ENCODE results near the gene SLC43A1.
A peak's percentile ranks its signal among the peaks of the same experiment; 100 is the strongest.

Gene SLC43A1

DNA sequence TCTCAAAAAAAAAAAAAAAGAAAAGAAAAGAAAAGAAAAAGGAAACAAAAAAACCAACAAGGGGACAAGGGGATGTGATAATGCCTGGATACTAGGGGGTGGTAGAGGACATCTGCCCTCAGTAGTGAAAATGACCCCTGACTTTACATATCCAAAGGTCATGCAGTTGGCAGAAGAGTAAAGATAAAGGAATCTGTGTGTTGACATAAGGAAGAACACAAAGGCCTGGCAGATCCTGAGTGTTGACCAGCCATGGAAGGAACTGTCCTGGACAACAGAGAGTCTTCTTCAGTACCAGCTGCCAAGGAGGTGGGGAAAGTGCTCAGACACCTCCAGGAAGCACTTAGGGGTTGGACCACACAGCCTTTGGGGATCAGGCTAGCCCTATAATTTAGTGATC lies 12.6 kb downstream of the SLC43A1 start:
- no peak overlapping the region for H3K4me3 ChIP-seq (ENCODE audit: low read depth, low read length)
- TF ChIP-seq, protein P1, sequence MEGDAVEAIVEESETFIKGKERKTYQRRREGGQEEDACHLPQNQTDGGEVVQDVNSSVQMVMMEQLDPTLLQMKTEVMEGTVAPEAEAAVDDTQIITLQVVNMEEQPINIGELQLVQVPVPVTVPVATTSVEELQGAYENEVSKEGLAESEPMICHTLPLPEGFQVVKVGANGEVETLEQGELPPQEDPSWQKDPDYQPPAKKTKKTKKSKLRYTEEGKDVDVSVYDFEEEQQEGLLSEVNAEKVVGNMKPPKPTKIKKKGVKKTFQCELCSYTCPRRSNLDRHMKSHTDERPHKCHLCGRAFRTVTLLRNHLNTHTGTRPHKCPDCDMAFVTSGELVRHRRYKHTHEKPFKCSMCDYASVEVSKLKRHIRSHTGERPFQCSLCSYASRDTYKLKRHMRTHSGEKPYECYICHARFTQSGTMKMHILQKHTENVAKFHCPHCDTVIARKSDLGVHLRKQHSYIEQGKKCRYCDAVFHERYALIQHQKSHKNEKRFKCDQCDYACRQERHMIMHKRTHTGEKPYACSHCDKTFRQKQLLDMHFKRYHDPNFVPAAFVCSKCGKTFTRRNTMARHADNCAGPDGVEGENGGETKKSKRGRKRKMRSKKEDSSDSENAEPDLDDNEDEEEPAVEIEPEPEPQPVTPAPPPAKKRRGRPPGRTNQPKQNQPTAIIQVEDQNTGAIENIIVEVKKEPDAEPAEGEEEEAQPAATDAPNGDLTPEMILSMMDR (IDR thresholded peaks at IDR 0.05; ENCODE audit: low read depth, low read length): no peak

DNA sequence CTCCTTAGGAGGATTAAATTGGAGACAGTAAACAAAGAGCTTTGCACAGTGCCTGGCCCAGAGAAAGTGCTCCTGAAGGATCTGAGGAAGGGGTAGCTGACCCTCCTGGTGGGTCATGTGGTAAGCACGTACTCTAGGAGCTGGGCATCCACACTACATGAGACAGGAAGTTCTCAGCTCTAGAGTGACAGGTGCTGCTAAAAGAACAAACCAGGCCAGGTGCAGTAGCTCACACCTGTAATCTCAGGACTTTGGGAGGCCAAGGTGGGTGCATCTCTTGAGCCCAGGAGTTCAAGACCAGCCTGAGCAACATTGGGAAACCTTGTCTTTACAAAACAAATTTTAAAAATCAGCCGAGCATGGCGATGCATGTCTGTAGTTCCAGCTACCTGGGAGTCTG lies 13.1 kb downstream of the SLC43A1 start:
- no peak overlapping the region for H3K4me3 ChIP-seq (ENCODE audit: low read depth, low read length)
- TF ChIP-seq, protein P1 (IDR thresholded peaks at IDR 0.05; ENCODE audit: low read depth, low read length): no peak

DNA sequence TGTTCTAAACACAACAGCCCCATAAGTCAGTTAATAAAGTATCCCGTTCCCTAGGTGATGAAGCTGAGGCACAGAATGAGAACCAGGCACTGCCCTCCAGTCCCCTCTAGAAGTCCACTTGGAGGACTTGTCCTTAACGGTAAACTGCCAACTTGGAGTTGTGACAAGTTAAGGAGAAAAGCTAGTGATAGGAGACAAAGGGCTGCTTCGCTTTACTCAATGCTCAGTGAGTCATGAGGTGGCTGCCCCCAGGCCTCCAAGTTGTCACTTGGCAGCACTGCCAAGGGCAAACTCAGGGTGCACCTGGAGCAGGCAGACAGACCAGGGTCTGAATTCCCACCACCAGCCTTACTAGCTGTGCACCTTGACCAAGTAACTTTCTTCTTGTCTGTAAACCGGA lies 13.5 kb downstream of the SLC43A1 start:
- TF ChIP-seq, protein P1 (IDR thresholded peaks at IDR 0.05; ENCODE audit: low read depth, low read length): no peak

DNA sequence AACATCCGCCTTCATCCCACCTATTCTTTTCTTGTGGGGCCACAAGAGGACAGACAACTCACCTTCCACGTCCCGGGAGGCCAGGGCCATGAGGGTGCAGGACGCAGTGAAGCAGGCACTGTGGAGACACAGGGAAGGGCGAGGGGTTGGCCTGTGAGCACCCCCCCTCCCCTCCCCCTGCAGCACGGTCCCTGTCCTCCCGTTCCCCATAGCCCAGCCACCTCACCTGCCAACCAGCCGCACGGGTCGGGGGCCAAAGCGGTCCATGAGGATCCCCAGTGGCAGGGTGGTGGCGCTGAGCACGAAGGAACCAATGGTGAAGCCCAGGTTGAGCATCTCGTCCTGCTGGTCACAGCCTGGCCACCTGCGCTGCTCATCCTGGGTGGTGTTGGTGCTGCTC lies 14.6 kb downstream of the SLC43A1 start:
- TF ChIP-seq, protein P1 (IDR thresholded peaks at IDR 0.05; ENCODE audit: low read depth, low read length): no peak
- no peak overlapping the region for H3K4me3 ChIP-seq (ENCODE audit: low read depth, low read length)

More for the DNA sequence above, 13.5 kb downstream of the SLC43A1 start:
- H3K4me3 ChIP-seq (ENCODE audit: low read depth, low read length): no peak overlapping the region

DNA sequence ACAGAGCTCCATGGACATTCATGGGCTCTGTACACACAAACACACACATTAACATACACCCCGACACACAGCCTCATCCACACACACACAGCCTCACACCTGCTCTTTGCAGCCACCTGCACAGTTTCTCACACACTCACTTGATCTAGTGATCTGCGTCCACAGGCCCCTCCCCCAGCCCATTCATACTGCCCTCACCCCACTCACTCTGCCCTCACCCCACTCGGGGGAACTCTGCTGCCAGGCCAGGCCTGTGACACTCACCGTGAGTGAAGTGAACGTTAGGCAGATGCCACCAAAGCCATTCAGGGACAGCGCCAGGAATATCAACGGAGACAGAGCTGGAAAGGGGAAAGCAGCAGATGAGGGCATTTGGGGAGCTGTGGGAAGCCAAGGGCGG lies 15.0 kb downstream of the SLC43A1 start:
- no peak overlapping the region for H3K4me3 ChIP-seq (ENCODE audit: low read depth, low read length)
- TF ChIP-seq, protein P1 (IDR thresholded peaks at IDR 0.05; ENCODE audit: low read depth, low read length): no peak

DNA sequence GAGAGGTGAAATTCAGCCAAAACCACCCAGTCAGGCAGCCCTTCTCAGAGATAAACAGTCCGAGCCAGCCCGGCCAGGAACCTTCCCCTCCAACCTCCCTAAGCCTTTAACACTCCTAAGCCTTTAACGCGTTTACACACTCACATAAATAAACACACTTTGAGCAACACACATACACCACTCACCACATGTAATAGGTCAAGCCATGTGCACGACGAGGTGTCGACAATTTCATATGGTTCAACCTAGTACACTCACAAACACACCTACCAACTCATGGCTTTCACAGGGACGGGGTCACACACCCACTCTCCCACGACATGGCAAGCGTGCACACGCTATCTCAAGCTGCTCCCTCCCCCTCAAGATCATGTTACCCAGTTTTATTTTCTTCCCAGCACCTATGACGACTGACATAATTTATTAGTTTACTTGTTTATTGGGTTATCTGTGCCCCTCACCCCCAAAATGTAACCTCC lies 15.5 kb downstream of the SLC43A1 start:
- TF ChIP-seq, protein P1 (IDR thresholded peaks at IDR 0.05; ENCODE audit: low read depth, low read length): no peak
- H3K4me3 ChIP-seq (ENCODE audit: low read depth, low read length): peak overlapping the region; percentile 43

DNA sequence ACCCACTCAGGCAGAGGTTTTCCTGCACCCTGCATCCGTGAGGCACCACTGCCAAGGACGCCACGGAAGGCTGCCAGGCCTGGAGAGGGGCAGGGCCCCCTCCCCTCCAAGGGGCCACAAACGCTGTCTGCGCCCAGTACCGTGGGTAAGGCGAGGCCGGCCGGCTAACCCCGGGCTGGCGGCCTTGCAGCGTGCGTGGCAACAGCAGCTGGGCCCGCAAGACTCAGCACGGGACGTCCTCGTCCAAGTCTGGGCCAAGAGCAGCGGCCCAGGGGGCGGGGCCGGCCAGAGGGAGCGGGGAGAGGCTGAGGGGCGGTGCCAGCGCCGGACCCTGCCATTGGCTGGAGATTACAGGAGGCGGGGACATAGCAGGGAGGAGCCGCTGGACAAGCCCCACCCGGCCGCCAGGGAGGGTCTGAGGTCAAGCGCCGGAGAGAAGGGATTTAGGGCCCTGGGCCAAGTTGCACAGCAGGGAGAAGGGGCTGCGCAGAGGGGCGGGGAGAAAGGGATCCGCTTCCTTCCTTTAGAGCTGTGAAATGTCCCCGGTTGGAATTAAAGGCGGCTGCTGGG lies 16.0 kb downstream of the SLC43A1 start:
- TF ChIP-seq, protein P1 (IDR thresholded peaks at IDR 0.05; ENCODE audit: low read depth, low read length): no peak
- peak overlapping the region; percentile 43 for H3K4me3 ChIP-seq (ENCODE audit: low read depth, low read length)

Data from WI38 (cell line).